Stimulated activated CD4-positive, alpha-beta T cell treated with anti-CD3 and anti-CD28 coated beads, Interleukin-1b, Interleukin-23, amount 100 ng/mL, for 4 hours (primary cell): Measurements from ENCODE around the gene COQ8A.
"Not testable (repeated sequence)": the region's sequence is repeated elsewhere in the genome, so short reads cannot be mapped to it uniquely, and the experiment has no call there.

Source experiments
- DNase-seq, 2 donors: peaks; one replicate each; pipeline ENCODE4 v3.0.0-alpha.2; 2020; ENCODE audit warnings: low read depth in 2 of 2

Gene COQ8A

DNA sequence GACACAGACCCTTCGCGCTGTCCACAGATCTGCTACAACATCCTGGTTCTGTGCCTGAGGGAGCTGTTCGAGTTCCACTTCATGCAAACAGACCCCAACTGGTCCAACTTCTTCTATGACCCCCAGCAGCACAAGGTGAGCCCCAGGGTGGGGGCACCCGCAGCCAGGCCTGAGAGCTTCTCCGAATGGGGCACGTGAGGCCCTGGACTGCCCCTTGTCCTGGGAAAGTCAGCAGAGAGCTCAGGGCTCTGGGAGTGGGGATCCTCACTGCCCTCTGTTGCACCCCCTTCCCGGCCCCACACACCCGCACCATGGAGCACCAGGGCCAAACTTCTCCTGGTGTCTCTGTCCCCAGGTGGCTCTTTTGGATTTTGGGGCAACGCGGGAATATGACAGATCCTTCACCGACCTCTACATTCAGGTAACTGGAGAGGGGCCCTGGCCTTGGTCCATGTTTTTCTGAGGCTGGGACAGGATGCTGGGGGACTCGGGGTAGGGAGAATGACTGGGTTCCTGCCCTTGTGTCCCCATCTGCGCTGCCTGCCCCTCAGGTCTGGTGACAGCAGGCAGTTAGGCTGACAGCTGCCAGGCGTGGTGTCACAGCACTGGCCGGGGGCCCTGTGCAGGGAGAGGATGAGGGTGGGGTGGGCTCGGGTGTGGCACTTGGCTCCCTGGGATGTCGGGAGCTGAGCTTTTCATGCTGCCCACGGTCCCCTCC, 44.6 kb downstream of the COQ8A start:
- DNase-seq = no peak

DNA sequence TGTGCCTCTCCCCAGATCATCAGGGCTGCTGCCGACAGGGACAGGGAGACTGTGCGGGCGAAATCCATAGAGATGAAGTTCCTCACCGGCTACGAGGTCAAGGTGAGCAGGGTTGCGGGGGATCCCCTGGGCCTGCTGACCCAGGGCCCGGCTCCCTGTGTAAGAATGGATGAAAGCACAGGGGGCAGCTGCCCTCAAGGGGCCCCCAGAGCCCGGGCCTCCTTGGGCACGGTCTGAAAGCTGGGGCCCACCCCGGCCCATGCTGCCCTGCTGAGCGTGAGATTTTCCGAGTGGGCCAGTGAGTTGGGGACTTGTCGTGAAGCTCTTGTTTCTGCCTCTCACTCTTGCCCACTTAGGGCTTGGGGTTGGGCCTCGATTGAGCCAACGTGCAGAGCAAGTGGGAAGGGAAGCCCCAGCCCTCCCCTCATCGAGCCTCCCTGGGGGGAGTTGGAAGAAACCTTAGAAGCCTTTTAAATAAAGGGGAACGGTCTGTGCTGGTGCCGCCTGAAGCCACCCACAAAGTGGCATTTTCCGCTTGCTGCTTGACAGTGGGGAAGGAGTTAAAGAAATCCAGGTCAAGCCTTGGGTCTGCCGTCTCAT, 45.2 kb downstream of the COQ8A start:
- DNase-seq = no peak

DNA sequence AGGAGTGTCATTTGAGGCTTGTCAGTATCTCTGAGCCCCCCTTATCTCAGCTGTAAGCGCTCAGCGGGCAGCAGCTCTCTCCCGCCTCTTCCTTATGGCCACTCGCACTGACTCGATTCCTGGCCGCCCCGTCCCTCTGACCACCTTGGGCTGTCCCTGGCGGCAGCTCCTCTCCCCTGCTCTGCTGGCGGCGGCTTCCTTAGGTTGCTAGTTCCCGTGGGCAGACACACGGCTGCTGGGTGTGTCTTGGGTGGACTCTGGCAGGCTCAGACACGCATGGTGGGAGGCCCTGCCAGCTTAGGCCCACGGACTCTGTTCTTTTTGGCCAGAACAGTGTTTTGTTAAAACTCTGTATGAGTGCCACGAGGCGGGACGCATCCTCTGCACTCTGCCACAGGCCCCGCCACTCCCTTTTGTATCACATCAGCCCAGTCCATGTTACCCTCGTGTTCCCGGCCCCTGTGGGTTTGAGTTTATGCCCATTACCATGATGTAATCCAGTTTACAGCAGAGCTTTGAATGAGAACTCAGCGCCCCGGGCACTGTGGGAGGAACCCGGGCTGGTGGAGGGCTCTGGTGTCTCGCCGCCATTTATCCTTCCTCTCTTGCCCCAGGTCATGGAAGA, 45.9 kb downstream of the COQ8A start:
- no peak for DNase-seq

DNA sequence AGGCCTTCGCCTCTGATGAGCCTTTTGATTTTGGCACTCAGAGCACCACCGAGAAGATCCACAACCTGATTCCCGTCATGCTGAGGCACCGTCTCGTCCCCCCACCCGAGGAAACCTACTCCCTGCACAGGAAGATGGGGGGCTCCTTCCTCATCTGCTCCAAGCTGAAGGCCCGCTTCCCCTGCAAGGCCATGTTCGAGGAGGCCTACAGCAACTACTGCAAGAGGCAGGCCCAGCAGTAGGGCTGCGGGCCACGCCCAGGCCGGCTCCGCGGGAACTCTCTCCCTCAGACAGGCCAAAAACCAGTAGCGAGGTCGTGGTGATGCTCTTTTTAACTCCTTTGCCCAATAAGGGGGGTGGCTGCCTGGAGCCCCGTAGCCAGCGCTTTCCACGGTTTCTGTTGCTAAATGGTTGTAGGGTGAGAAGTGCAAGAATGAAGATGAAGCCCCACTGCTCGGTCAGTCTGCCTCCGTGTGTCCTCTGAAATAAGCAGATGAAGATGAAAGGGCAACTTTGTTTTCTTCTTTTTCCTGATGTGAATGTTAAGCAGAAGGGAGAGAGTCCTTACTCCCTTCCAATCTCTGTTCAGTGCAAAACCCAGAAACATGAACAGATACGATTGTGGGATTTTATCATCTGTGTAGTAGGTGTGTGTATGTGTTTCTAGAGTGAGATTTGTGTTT, 46.5 kb downstream of the COQ8A start:
- DNase-seq = no peak

DNA sequence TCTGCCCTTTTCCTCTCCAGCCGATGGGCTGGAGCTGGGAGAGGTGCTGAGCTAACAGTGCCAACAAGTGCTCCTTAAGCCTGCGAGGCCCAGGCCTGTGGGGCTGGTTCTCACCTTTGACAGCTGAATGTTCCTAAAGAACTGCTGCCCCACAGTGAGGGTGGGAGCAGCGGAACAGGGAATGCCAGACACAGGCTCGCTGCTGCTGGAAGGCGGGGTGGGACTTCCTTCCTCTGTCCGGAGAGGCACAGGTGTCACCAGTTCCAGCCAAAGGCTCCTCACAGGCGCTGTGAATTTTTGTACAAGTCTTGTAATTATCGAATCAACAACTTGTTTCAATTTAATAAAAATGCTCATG, 47.1 kb downstream of the COQ8A start:
- DNase-seq = no peak

DNA sequence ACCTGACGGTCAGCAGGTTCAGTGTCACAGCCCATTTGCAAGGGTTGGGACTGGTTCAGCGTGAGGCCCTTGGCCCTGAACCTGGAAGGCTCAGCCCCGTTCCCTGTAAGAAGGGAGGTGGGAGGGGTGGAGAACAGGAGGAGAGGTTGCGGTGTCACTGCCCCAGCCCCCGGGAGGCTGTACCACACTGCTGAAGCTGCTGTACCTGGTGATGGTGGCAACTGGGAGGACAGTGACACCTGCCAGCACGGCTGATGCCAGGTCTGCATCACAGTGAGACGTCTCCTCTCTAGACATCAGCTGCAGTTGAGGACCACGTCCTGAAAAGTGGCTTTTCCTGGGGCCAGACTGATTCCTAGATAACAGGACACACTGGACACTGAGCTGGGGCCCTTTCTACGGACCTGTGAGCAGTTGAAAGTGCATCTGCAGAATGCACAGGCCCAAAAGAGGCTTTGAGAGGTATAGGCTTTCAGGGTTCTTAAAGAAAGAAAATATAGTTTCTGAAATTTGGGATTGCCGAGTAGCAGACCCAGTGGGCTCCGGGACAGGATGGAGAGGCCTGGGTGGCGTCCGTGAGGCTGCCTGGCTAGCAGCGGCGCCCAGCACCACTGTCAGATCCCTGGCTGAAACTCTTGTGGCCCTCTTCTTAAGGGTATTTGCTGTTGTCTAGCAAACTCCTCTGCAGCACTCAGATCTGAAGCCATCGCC, 47.7 kb downstream of the COQ8A start:
- no peak for DNase-seq

DNA sequence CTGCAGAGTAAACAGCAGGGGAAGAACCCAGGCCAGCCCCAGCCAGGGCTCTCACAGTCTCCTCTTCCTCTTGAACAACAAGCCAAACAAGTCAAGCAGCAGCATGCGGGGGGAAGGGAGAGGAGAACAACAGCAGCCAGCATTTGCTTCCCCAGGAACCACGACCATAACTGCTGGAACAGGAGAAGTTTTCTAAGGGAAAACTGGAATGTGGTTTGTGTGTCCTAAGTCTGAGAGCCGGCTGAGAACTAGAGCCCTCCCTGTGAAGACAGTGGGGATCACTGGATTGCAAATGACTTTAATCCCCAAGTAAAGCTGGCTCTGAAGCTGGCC, 48.2 kb downstream of the COQ8A start:
- DNase-seq = no peak

DNA sequence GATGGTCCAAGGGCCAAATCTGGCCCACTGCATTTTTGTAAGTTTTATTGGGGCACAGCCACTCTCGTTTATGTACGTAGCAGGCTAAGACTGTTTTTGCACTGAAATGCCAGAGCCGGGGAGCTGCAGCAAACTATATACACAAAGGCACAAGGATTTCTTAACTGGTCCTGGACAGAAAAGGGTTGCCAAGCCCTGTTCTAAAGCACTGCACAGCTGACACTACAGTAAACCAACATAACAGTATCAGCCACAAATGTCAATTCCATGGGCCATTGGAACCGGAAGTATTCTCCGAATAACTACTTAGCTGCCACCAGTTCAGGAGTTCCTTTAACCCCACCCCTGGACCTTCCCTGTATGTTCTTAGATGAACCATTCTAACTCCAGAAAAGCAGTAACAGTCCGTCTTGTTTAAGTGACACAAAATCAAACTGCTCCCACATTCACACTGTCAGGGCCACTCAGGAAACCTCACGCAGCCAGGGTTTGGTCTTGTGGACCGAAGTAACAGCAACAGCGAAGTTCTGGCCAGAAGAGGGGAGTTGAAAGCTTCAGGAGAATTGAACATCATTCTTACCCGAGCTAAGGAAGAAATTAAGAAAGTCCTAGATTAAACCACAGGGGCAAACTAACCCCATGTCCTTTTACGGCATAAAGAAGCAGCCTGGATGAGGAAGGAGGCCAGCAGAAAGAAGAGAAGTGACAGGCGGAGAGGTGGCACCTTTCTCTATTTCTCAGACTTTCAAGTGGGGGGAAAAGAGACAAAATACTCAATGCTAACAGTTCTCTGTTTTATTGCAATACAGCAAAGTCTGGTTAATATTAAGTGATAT, 49.2 kb downstream of the COQ8A start:
- no peak for DNase-seq

DNA sequence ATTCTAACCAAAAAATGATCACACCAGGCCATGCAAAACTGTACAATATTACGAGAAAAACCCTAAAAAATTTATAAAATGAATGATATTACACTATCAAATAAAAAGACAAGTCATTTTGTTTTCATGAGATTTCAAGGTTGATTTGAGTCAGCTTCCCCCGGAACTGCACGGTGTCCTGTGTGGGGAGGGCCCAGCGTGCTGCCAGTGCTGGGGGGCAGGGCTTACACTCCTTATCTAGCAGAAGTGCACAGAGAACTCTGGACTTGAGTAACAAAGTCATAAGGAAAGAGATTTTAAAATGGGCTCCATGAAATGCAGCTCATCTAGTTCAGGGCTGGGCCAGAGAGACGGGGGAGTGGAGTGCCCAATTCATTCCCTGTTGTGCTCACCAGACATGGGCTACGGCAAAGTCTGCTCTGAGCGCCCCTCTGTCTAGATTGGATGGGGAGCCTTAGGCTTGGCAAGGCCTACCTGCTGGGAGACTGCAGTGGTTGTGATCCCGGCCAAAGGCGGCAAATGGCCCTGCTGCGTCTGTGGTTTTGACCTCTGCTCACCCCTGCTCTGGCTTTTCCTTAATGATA, 50.1 kb downstream of the COQ8A start:
- DNase-seq = peak; percentile 5 to 22

DNA sequence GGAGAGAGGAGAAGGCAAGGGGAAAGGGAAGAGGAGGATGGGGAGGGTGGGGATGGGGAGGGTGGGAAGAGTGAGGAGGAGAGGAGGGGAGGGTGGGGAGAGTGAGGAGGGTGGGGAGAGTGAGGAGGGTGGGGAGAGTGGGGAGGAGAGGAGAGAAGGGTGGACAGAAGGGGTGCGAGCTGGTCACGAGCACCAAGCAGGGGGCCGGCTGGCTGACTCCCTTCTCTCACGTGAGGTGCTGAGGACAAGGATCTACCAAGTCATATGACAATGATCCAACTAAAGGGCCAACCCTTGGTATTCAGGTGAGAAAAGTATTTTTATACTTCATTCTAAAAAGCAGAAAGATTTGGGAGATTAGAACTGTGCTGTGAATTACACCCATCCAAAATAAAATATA, 51.8 kb downstream of the COQ8A start:
- DNase-seq = no peak

DNA sequence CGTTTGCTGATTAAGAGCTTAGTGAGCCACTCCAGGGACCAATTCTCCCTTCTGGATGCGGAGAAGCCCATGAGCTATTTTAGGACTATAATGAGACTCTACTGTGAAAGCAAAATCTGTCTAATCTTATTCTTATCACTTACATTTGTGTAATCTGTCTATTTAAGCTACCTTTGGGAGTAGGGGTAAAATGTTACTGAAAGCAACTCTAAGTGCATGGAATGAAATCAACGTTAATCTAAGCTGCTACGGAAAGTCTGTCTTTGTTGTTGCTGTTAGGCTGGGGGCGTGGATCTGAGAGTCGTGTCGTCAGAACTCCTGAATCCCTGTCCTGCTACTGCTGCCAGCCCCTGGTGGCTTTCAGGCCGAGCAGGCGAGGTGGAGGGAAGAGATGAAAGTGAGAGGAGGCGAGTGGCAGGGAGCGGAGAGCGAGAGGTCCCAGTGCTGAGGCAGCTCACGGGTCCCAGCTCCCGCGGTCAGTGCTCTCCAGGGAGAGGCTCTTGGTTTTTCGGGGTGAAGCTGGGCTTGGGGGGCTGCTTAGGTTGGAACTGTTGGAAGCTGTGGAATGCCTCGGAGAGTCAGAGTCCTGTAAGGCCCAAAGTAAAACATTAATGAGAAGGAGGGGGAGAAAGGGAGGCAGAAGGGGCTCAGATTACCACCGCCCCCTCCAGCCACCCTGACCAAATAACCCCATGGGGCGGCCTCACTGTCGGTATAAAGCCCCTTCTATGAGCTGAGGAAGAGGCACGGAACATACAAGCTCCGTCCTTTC, 53.9 kb downstream of the COQ8A start:
- no peak for DNase-seq

DNA sequence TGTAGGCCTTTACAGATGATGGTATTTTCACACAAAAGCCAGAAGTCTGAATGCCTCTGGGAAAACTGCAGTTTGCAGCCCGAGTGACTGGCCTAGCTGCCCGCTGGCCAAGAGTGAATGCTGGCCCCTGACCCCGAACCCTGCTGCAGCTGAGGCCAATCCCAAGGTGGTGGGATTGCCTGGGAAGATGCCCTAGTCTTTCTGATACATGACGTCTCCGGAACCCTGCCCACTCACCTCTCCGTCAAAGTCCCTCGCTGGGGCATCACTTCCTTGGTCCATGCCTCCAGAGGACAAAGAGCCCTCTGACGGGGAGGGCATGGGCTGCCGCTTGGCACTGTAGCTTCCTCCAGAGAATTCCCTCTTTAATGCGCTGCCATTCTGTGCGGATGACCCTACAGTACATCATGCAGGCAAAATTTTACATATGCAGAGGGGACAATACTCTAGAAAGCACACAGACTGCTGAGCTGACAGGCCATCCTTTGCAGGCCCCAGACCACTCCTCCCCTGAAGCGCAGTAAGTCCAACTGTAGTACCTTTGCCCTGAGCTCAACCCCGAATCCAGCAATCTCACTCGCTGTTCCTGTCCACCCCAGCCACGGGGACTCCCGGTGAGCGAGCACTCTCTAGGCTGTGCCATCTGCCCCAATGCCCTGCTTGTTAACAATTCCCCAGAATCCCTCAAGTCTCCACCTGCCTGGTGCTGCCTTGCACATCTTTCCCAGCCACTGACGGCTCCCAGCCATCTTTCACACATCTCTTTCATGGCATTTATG, 54.7 kb downstream of the COQ8A start:
- DNase-seq = no peak

DNA sequence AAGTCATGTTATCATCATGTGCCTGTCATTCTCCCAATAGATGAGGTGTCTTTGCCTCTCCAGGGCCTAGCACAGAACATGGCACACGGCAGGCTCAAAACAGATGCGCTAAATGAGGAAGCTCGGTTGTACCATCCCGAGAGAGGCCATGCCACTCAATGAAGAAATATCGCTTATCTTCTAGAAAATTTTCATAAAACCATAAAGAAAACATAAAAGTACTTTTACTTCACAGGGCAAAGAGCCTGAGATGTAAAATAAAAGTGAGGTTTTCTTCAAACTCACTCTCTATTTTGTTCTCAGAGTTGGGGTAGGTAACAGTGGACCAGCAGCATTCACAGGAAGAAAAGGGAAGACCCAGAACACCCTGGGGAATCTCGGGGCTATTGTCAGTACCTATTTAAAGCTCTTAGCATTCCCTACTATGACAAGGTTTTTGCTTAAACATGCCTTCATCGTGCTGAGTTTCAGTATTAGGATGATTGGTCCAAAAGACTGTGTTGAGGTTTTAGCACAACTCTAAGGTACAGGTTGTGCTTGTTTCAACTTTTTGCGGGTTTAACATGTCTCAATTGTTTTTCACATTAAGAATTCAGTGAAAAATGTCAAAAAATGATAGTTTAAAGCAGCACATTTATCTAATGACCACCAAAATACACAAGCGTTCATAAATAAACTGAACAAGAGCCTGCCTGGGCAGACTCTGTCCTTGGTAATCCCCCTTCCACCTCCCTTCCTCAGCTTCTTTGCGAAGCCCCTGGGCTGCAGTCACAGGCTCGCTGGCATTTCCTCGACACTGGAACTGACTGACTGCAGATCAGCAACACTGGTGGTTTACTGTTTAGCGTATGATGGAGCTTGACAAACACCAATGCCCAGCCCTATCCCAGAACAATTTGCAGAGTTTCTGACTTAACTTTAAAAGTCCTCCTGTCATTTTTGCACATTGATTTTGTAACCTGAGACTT, 55.6 kb downstream of the COQ8A start:
- DNase-seq = no peak

DNA sequence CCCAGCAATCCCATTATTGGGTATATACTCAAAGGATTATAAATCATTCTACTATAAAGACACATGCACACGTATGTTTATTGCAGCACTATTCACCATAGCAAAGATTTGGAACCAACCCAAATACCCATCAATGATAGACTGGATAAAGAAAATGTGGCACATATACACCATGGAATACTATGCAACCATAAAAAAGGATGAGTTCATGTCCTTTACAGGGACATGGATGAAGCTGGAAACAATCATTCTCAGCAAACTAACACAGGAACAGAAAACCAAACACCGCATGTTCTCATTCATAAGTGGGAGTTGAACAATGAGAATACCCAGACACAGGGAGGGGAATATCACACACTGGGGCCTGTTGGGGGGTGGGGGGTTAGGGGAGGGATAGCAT, 59.5 kb downstream of the COQ8A start:
- not testable (repeated sequence) for DNase-seq

DNA sequence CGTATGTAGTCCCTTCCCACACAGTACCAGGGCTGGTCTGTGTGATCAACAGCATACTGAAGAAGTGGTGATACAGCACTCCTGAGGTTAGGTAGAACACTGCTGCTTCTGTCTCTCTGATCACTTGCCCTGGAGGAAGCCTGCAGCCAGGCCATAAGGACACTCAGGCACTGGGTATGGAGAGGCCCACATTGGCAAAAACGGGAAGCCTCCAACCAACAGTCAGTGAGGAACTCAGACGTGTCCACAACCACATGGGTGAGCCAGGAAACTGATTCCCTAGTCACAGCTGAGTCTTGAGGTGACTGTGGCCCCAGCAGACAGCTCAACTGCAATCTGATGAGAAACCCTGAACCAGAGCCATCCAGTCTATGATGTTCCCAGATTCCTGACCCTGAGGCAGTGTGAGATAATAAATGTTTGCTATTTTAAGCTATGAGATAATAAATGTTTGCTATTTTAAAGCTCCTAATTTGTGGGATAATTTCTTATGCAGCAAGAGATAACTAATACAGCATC, 62.5 kb downstream of the COQ8A start:
- no peak for DNase-seq

DNA sequence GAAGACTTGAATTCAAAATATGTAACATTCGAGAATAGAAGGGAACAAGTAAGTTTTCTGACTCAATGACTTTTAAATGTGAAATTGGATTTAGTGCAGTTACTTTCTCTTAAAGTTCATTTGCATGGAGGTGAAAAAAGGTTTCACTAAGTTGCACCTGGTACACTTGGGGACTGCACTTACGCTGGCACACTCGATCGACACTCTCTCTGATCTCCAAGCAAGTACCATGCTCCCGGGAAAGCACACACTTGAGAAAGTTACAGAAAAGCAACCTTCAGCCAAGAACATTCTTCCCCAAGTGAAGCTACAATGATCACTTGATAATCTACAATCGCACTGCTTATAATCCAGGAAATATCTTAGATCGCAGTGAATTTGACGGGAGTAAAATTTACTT, 63.1 kb downstream of the COQ8A start:
- no peak for DNase-seq

DNA sequence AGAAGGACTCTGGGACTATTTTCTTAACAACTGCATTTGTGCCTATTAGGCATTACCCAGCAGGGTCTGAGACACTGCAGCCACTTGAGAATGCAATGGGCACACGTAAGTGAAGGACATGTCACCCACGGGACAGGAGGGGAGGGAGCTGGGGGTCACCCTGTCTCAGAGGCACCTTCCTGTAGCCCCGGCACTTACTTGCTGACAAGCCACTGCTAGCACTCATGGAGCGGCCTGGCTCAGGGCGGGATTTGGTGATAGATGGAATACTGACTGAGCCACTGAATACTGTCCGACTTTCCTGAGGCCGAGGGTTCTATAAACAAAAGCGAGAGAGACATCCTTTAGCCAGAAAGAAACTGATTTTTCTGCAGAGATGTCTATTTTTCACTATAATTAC, 64.7 kb downstream of the COQ8A start:
- DNase-seq = no peak

DNA sequence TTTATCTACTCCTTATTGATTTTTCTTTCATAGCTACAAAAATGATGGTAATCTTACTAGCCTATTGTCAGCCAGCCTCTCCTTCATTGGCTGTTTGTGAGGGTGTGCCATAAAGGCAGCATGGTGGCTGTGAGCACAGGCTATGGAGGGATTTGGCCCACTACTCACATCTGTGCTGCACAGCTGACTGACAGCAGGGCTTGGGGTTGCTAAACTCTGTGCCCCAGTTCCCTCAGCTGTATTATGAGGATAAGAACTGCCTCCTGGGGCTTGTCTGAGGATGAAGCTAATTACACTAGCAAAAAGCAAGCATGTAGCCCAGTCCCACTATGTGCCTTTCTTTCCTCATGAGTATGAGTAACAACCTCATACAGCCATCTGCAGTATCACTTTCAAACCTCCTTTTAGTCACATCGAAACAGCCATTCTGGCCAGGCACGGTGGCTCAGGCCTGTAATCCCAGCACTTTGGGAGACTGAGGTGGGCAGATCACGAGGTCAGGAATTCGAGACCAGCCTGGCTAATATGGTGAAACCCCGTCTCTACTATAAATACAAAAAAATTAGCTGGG, 66.2 kb downstream of the COQ8A start:
- DNase-seq = no peak
